ENCODE data around the gene CD8B.

The CD8B gene

GRCh38 chr2:86800856-86801567, 60.7 kb downstream of the CD8B start:
- DNase-seq (ENCODE audit: low read depth) = no peak

DNA sequence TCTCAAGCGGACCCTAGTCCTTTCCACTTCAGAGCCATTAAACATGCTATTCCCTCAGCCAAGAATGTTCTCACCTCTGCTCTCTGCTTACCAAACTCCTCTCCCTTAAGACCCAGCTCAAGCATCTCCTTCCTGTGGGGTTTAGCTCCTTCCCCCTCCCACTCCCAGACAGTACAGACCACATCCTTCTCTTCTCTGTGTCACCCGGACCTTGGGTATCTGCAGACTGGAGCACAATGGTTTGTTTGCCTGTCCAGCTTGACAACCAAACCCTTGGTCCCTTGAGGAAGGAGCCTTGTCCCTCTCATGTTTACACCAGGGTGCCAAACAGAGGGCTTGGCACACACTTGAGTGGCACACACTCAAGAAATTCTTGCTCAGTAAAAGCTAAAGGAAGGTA, 66.8 kb downstream of the CD8B start:
- DNase-seq (ENCODE audit: low read depth) = no peak

DNA sequence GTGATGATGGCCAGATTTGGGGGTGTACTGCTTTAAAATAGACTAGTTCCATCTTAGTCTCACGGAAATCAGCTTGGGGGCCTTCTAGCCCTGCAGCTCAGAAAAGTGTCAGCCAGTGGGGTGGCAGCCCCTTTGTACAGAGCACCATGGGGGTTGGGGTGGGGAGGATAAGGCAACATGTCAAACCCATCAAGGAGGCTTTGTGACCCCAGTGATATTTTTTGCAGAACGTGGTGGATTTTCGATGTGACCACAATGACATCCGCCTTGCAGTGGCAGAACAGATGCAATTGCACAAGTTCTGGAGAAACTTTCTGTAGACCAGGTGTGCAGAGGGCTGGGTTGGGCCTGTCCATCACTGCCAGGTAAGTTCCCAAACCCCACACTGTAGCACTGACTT, 67.9 kb downstream of the CD8B start:
- no peak for DNase-seq (ENCODE audit: low read depth)

DNA sequence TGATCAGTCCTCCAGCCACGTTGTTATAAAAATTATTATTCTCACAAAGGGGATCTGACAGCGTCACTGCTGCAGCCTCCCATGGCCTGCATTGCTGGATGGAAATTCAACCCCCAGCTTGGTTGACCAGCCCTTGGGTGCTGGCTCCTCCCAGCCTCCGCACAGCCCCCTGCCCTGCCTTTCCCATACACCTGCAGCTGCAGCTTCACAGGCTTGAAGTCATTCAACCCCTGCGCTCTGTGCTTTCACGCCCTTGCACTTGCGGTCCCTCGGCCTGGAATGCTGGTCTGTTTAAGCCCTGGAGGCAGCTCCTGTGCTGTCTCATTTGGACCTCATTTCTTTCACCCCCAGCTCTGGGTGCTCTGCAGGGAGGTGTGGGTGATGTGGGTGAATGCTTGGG, 70.1 kb downstream of the CD8B start:
- no peak for DNase-seq (ENCODE audit: low read depth)

- DNase-seq (ENCODE audit: low read depth) = no peak
Measured at GRCh38 chr2:86790676-86791572, 70.8 kb downstream of the CD8B start, which contains the start of gene CD8A. Gene CD8A (minus strand): TSS chr2:86790913. CDS start chr2:86790825, 88 bp downstream.

DNA sequence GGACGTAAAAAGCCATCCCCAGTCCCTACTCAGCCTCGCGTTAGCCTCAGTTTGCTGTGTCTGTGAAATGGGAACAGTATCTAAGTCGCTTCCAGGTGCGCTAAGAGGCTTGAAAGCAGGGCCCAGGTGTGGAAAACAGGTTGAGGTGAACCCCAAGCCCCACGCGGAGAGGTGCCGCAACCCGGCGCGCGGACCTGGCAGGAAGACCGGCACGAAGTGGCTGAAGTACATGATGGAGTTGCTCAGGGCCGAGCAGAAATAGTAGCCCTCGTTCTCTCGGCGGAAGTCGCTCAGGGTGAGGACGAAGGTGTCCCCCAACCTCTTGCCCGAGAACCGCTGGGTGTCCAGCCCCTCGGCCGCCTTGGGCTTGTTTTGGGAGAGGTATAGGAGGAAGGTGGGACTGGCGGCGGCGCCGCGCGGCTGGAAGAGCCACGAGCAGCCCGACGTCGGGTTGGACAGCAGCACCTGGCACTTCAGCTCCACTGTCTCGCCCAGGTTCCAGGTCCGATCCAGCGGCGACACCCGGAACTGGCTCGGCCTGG, 71.5 kb downstream of the CD8B start:
- DNase-seq (ENCODE audit: low read depth) = no peak

DNA sequence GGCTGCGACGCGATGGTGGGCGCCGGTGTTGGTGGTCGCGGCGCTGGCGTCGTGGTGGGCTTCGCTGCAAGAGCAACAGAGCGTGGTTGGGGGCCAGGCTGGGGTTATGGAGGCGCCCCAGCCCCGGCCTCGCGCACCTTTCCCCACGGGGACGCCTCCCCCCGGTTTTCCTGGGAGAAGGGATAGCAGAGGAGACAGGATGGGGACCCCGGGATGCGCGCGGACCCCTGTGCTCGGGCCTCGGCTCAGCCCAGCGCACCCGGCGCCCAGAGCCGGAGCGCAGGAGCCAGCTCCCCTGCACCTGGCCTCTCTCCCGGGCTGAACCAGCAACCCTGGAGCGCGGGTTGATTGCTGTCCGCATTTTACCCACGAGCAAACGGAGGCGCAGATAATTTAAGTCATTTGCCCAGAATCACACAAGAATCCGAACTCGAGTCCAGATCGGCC, 72.0 kb downstream of the CD8B start:
- no peak for DNase-seq (ENCODE audit: low read depth)

DNA sequence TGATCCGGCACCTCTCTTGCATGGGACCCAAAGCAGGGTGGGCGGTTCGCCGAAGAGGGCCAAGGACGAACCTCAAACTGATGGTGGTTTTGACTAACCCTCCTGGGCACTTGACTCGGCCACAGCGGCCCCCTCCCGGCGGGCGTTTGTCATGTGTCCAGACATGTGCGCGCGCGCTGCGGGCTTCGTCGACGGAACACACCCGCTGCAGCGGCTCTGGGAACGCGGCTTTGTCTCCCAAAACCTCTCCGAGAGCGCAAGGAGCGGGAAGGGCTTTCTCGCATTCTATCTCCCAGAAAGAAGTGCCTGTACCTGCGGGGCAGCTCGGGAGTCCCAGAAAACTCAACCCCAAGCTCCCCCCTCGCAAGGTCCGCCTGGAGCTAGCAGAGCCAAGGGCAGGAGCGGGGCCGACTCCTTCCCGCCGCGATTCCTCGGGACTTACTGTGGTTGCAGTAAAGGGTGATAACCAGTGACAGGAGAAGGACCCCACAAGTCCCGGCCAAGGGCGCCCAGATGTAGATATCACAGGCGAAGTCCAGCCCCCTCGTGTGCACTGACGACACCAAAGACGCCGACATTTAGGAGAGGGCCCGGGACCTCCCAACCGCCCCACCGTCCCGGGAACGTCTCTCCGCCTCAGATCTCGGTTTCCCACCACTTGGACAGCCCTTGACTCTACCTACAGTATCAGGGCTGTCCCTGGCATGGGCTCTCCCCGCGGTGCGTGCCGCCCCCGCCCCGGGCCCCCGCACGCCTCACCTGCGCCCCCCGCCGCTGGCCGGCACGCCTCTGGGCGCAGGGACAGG, 72.6 kb downstream of the CD8B start:
- DNase-seq (ENCODE audit: low read depth) = no peak

DNA sequence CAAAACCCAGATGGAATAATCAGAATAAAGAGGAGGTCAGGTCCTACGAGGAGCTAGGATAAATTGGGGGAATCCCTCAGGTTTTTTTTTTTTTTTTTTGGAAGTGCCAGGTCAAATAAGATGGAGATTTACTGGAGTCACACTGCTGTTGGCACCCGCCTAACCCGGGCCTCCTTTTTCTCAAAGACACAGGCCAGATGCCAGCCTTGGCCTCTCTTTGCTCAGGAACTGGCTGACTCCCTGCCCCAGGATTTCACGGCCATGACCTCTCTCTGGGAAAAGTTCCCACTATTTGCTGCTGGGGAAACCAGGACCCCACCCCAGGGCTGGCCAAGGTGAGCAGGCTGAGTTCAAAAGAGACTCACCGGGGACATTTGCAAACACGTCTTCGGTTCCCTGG, 73.5 kb downstream of the CD8B start:
- DNase-seq (ENCODE audit: low read depth) = no peak

GRCh38 chr2:86787736-86788135, 74.0 kb downstream of the CD8B start:
- DNase-seq (ENCODE audit: low read depth) = no peak

GRCh38 chr2:86786001-86786536, 75.6 kb downstream of the CD8B start:
- no peak for DNase-seq (ENCODE audit: low read depth)

- DNase-seq (ENCODE audit: low read depth) = no peak
Measured at GRCh38 chr2:86785456-86785855, 76.2 kb downstream of the CD8B start.

GRCh38 chr2:86783615-86784339, 77.9 kb downstream of the CD8B start:
- no peak for DNase-seq (ENCODE audit: low read depth)

- no peak for DNase-seq (ENCODE audit: low read depth)
Measured at GRCh38 chr2:86782748-86783147, 78.9 kb downstream of the CD8B start.

GRCh38 chr2:86781363-86781762, 80.3 kb downstream of the CD8B start:
- DNase-seq (ENCODE audit: low read depth) = no peak

GRCh38 chr2:86779971-86780370, 81.7 kb downstream of the CD8B start:
- DNase-seq (ENCODE audit: low read depth) = no peak

DNA sequence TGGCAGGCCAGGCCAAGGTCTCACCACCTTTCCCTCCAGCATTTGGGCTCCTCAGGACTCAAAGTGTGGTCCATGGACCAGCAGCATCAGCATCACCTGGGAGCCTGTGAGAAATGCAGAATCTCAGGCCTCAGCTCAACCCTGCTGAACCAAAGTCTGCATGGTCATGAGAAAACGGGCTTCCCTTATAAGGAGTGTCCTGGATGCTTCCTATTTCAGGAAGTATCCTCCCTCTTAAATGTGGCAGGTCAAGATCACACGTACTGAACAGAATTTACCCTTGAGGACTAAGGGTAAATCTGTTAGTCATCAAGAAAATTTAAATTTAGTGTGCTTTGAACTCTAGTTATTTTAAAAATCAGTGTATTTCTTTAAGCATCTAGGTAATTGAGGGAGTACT, 82.7 kb downstream of the CD8B start:
- DNase-seq (ENCODE audit: low read depth) = no peak

DNA sequence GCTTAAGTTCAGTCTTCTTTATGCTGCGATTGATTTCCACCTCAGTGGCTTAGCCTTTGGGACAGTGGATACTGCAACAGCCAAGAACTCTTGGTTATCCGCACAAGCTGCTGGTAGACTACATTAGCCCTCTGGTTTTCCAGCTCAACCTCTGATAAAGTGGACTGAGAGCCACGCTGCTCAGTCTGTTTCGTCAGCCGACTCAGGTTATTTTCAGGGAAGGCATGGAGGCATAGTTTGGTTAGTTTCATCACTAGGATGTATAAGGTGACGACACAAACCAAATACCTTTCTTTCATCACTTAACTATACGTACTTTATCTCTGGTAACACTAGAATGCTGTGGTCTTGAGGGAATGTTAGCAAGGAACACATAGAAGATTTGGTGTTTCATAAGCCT, 85.2 kb downstream of the CD8B start:
- DNase-seq (ENCODE audit: low read depth) = no peak

DNA sequence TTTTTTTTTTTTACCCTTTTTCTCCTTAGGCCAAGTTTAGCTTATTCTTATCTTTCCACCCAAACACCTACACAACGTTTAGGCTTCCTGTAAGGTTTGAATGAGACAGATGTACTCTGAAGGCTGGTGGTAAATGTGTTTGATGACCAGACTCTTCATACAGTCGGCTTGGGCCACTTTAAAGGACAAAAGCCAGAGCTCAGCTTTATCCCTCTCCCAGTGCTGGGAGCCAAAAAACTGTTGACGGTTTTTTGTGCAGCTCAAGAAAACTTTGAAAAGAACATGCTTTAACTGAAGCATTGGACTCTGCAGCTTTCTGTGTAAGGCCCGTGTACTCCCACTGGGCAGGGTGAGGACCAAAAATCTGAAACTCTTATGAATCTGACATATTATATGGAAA, 86.3 kb downstream of the CD8B start:
- DNase-seq (ENCODE audit: low read depth) = no peak

GRCh38 chr2:86774862-86775261, 86.8 kb downstream of the CD8B start:
- DNase-seq (ENCODE audit: low read depth) = no peak

- DNase-seq (ENCODE audit: low read depth) = no peak
Measured at GRCh38 chr2:86772611-86773010, 89.1 kb downstream of the CD8B start.
